Measurements from ENCODE around the gene TNFSF13.

The TNFSF13 gene

GRCh38 chr17:7576432-7576937 lies 17.9 kb downstream of the TNFSF13 start:
- H3K36me3 ChIP-seq (replicated peaks; ENCODE audit: low read depth, low read length) = peaks cover 65% of the 10 kb centered on the region
- no peaks in the 10 kb centered on the region for H3K27me3 ChIP-seq (ENCODE audit: low read depth, low read length)
- H3K9me3 ChIP-seq (ENCODE audit: insufficient read depth, low read length) = no peaks in the 10 kb centered on the region
- no peak overlapping the region for H2AFZ ChIP-seq (ENCODE audit: low read depth, low read length)
- peaks cover 51% of the 10 kb centered on the region for H4K20me1 ChIP-seq (ENCODE audit: insufficient read depth, low read length)
- TF ChIP-seq CTCF (IDR thresholded peaks at IDR 0.05; ENCODE audit: low read depth, low read length) = no peak
- H3K4me3 ChIP-seq (ENCODE audit: low read length) = no peak overlapping the region
- H3K4me2 ChIP-seq (ENCODE audit: low read length) = no peak overlapping the region
- peaks cover 63% of the 10 kb centered on the region for H3K4me1 ChIP-seq (ENCODE audit: low read length)
- H3K27ac ChIP-seq (ENCODE audit: low read length) = no peak overlapping the region; the same call in 1 of the 2 replicates
- H3K79me2 ChIP-seq (ENCODE audit: low read length) = peaks cover 70% of the 10 kb centered on the region
- H3K9ac ChIP-seq (ENCODE audit: low read length) = no peak overlapping the region

- TF ChIP-seq EZH2phosphoT487 (IDR thresholded peaks at IDR 0.05; ENCODE audit: low read depth) = no peak
- TF ChIP-seq CTCF (IDR thresholded peaks at IDR 0.05; ENCODE audit: low read depth, low read length) = no peak
- no peaks in the 10 kb centered on the region for H3K27me3 ChIP-seq (ENCODE audit: low read depth, low read length)
- no peaks in the 10 kb centered on the region for H3K9me3 ChIP-seq (ENCODE audit: insufficient read depth, low read length)
- H3K79me2 ChIP-seq (ENCODE audit: low read length) = peaks cover 70% of the 10 kb centered on the region
- H3K4me2 ChIP-seq (ENCODE audit: low read length) = peak overlapping the region; percentile 30
- H3K36me3 ChIP-seq (replicated peaks; ENCODE audit: low read depth, low read length) = peaks cover 72% of the 10 kb centered on the region
- peaks cover 71% of the 10 kb centered on the region for H3K4me1 ChIP-seq (ENCODE audit: low read length)
- no peak overlapping the region for H2AFZ ChIP-seq (ENCODE audit: low read depth, low read length)
- H3K9ac ChIP-seq (ENCODE audit: low read length) = no peak overlapping the region
- H3K27ac ChIP-seq (ENCODE audit: low read length) = peak overlapping the region; percentile 95
- no peak overlapping the region for H3K4me3 ChIP-seq (ENCODE audit: low read length)
- peaks cover 51% of the 10 kb centered on the region for H4K20me1 ChIP-seq (ENCODE audit: insufficient read depth, low read length)
Measured at GRCh38 chr17:7577327-7578199, 19.0 kb downstream of the TNFSF13 start.

GRCh38 chr17:7579001-7579833 lies 20.7 kb downstream of the TNFSF13 start, which contains the start of gene CD68:
Gene CD68 (plus strand): TSS chr17:7579638. CDS start chr17:7579678, 40 bp downstream.
- Histone ChIP-seq H3K4me3 (ENCODE audit: low read length) (peak within 1 kb of the TSS; percentile 38), H3K36me3 (replicated peaks; ENCODE audit: low read depth, low read length) (peaks cover 61% of the 10 kb centered on the region), H3K27ac (ENCODE audit: low read length) (peak within 1 kb of the TSS; percentile 95), H3K27me3 (ENCODE audit: low read depth, low read length) (no peaks in the 10 kb centered on the region), H3K9me3 (ENCODE audit: insufficient read depth, low read length) (no peaks in the 10 kb centered on the region), H3K9ac (ENCODE audit: low read length) (peak within 1 kb of the TSS; percentile 52), H3K79me2 (ENCODE audit: low read length) (peaks cover 63% of the 10 kb centered on the region), H4K20me1 (ENCODE audit: insufficient read depth, low read length) (peaks cover 45% of the 10 kb centered on the region), H2AFZ (ENCODE audit: low read depth, low read length) (no peak within 1 kb of the TSS), H3K4me1 (ENCODE audit: low read length) (peaks cover 77% of the 10 kb centered on the region), H3K4me2 (ENCODE audit: low read length) (peak within 1 kb of the TSS; percentile 62)
- TF ChIP-seq EZH2phosphoT487 (IDR thresholded peaks at IDR 0.05; ENCODE audit: low read depth) (no peak), CTCF (IDR thresholded peaks at IDR 0.05; ENCODE audit: low read depth, low read length) (no peak)
